Caco-2 (cell line): ENCODE measurements around the gene CDC42. TPM values are rescaled to one million over a fixed set of nuclear protein-coding genes. Genes with fewer than 3 reads are reported as not detected.
"Not testable (repeated sequence)": the region's sequence is repeated elsewhere in the genome, so short reads cannot be mapped to it uniquely, and the experiment has no call there.

Source experiments
- BruUV-seq: library from RNA; stranded (reverse); fragments of 400-500 nt; replicated peaks from 2 replicates; lab custom pipeline; 2021; lab: Mats Ljungman, UMichigan
- CTCF ChIA-PET: fragments of 300-600 bp; sonication (Branson Sonifier 250); formaldehyde crosslinking; loops from one replicate; lab custom pipeline; 2022; ENCODE audit warnings: antibody characterized with exemption; lab: Charles Lee
- POLR2A ChIA-PET: fragments of 300-600 bp; sonication (Branson Sonifier 250); formaldehyde crosslinking; loops from one replicate; lab custom pipeline; 2022; ENCODE audit warnings: antibody characterized with exemption; lab: Charles Lee
- DNase-seq, 2 experiments: peaks; one replicate each; pipeline versions ENCODE4 v3.0.0 to v3.0.0-alpha.2; 2020 to 2022
- H3K27me3 ChIP-seq: replicated peaks from 2 replicates; pipeline ENCODE4 v1.6.0; 2011; ENCODE audit warnings: low read length; ENCODE audit not compliant: control insufficient read depth, insufficient read depth
- H3K36me3 ChIP-seq: 2 replicates; pipeline ENCODE4 v1.5.1; 2011; ENCODE audit warnings: low read length; ENCODE audit not compliant: control insufficient read depth, insufficient read depth
- H3K4me1 ChIP-seq: fragments of 250-450 bp; sonication (Bioruptor Pico); 2 replicates; pipeline ENCODE4 v1.5.1; 2020; ENCODE audit warnings: mild to moderate bottlenecking
- H3K4me3 ChIP-seq: 2 replicates; pipeline ENCODE4 v1.5.1; 2011; ENCODE audit warnings: low read depth, mild to moderate bottlenecking, control low read depth, low read length
- H3K9me3 ChIP-seq: fragments of 250-450 bp; sonication (Bioruptor Pico); 2 replicates; pipeline ENCODE4 v1.5.1; 2020; ENCODE audit warnings: mild to moderate bottlenecking, moderate library complexity
- H3K27ac Mint-ChIP-seq: one replicate; pipeline ENCODE4 v1.8.0; 2022; ENCODE audit warnings: mixed read lengths; ENCODE audit not compliant: unreplicated experiment
- H3K27me3 Mint-ChIP-seq: one replicate; pipeline ENCODE4 v1.8.0; 2022; ENCODE audit warnings: mixed read lengths; ENCODE audit not compliant: insufficient read depth, unreplicated experiment
- H3K36me3 Mint-ChIP-seq: one replicate; pipeline ENCODE4 v1.8.0; 2022; ENCODE audit warnings: mild to moderate bottlenecking, mixed read lengths; ENCODE audit not compliant: insufficient read depth, unreplicated experiment
- H3K4me1 Mint-ChIP-seq: one replicate; pipeline ENCODE4 v1.8.0; 2022; ENCODE audit warnings: low read depth, mixed read lengths; ENCODE audit not compliant: unreplicated experiment
- H3K4me3 Mint-ChIP-seq: one replicate; pipeline ENCODE4 v1.8.0; 2022; ENCODE audit warnings: mild to moderate bottlenecking, moderate library complexity, mixed read lengths; ENCODE audit not compliant: unreplicated experiment
- H3K9me3 Mint-ChIP-seq: one replicate; pipeline ENCODE4 v1.8.0; 2022; ENCODE audit warnings: mixed read lengths; ENCODE audit not compliant: unreplicated experiment
- CTCF ChIP-seq, 2 experiments: fragments of 200-600 bp in 1 of 2; IDR thresholded peaks; 1 replicate in 1 of 2; 2 replicates in 1 of 2; pipeline versions ENCODE4 v1.5.1 to v1.8.0; 2011 to 2022; ENCODE audit warnings: antibody characterized with exemption in 1 of 2, control low read depth in 1 of 2, inconsistent platforms in 1 of 2, low read depth in 1 of 2, low read length in 1 of 2, mild to moderate bottlenecking in 1 of 2, moderate library complexity in 1 of 2; ENCODE audit not compliant: insufficient read depth in 1 of 2, severe bottlenecking in 1 of 2, unreplicated experiment in 1 of 2
- intact Hi-C: fragments of 100-400 bp; cut with micrococcal nuclease; formaldehyde crosslinking; loops from one replicate; pipeline ENCODE4 v1.10.0; 2022; ENCODE audit not compliant: unreplicated experiment
- total RNA-seq: library from RNA; stranded (reverse); gene quantifications from 2 replicates; pipeline ENCODE4 v1.2.3, GENCODE V29; 2022

The CDC42 gene
- total RNA-seq, 1 experiment from 2014 or later, result 240 TPM

DNA sequence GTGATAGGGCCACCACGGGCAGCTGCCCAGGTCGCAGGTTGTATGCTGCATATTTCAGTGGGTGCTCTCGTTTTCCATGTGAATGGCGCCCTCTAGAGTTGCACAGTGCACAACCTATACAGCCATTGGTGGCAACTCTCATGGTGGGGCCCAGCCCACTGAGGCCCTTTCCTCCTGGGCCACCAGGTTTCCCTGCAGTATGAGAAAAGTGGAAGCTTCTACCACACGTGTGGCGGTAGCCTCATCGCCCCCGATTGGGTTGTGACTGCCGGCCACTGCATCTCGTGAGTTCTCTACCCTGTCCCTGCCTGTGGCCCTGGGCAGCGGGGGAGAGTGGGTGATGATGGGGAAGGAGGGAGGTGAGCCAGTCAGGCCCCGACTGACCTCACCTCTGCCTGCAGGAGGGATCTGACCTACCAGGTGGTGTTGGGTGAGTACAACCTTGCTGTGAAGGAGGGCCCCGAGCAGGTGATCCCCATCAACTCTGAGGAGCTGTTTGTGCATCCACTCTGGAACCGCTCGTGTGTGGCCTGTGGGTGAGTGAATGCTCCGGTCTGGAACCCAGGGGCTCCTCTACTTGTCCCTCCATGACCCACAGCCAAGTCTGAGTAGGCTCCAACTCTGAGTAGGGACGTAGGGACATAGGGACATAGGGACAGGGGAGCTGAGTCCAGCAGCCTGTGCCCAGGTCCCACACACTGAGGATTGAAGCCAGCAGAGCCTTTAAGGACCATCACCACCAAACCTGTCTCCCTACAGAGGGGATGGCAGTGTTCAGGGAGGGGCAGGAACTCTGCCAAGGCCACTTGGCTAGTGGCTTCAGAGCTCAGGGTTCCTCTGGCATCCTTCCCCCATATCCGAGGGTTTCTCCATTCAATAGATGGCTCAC lies 47.0 kb upstream of the CDC42 start:
- H3K4me3 Mint-ChIP-seq, POLR2A ChIA-PET, H3K4me3 ChIP-seq, H3K4me1 ChIP-seq, CTCF ChIA-PET, intact Hi-C loops, H3K36me3 ChIP-seq, H3K36me3 Mint-ChIP-seq, H3K27ac Mint-ChIP-seq, H3K27me3 ChIP-seq, BruUV-seq, H3K9me3 ChIP-seq, H3K27me3 Mint-ChIP-seq, H3K4me1 Mint-ChIP-seq, H3K9me3 Mint-ChIP-seq: not testable (repeated sequence)
- peak in 1 of 2 experiments; percentile 42 for TF ChIP-seq CTCF (IDR thresholded peaks at IDR 0.05; ENCODE audit: insufficient read depth in 1 of 2, low read depth in 1 of 2, low read length in 1 of 2, severe bottlenecking in 1 of 2, unreplicated experiment in 1 of 2)
- peak; percentile 58 to 65 for DNase-seq

DNA sequence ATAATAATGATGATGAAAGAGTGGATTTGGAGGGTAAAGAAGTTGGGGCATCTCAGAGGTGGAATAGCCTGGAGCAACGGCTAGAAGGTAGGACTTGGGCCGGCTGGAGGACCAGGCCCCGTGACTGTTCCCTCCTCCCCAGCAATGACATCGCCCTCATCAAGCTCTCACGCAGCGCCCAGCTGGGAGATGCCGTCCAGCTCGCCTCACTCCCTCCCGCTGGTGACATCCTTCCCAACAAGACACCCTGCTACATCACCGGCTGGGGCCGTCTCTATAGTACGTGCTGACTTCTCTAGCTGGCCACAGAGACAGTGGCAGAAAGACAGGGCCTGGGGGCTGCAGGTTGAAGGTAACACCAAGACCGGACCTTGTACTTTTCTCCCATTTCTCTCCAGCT lies 45.8 kb upstream of the CDC42 start:
- H3K27ac Mint-ChIP-seq, H3K9me3 Mint-ChIP-seq, H3K4me3 Mint-ChIP-seq, intact Hi-C loops, H3K36me3 Mint-ChIP-seq, POLR2A ChIA-PET, H3K4me1 Mint-ChIP-seq, H3K36me3 ChIP-seq, H3K27me3 Mint-ChIP-seq, H3K27me3 ChIP-seq, CTCF ChIA-PET, BruUV-seq, DNase-seq, H3K4me3 ChIP-seq, H3K9me3 ChIP-seq, H3K4me1 ChIP-seq: not testable (repeated sequence)

DNA sequence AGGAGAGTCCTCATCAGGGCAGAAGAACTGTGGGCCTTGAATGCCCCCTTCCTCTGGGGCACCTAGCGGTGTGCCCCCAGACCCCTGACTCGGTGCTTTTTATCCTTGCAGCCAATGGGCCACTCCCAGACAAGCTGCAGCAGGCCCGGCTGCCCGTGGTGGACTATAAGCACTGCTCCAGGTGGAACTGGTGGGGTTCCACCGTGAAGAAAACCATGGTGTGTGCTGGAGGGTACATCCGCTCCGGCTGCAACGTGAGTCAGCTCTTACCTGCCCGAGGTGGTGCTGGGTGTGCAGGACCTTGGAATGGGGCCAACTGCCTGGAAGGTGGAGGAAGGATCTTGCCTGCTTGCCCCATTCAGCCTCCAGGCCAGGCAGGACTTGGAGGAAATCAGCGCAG lies 45.2 kb upstream of the CDC42 start:
- H3K9me3 ChIP-seq, H3K36me3 ChIP-seq, H3K27me3 Mint-ChIP-seq, intact Hi-C loops, H3K27ac Mint-ChIP-seq, DNase-seq, H3K4me3 Mint-ChIP-seq, H3K27me3 ChIP-seq, H3K4me1 Mint-ChIP-seq, H3K4me3 ChIP-seq, POLR2A ChIA-PET, H3K9me3 Mint-ChIP-seq, CTCF ChIA-PET, H3K4me1 ChIP-seq, H3K36me3 Mint-ChIP-seq, BruUV-seq: not testable (repeated sequence)

DNA sequence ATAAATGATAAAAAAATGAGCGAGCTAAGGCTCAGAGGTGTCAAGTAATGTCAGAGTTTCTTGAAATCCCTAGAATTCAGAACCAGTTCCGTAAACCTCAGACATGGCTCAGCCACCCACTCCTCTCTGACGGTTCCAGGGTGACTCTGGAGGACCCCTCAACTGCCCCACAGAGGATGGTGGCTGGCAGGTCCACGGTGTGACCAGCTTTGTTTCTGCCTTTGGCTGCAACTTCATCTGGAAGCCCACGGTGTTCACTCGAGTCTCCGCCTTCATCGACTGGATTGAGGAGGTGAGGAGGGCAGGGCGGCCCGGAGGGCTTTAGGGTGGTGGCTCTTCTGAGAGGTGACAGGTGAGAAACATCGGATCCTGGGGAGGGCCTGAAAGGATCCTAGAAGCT lies 42.9 kb upstream of the CDC42 start:
- H3K27me3 ChIP-seq, H3K27me3 Mint-ChIP-seq, H3K9me3 ChIP-seq, BruUV-seq, H3K4me1 ChIP-seq, H3K4me3 Mint-ChIP-seq, H3K4me1 Mint-ChIP-seq, H3K27ac Mint-ChIP-seq, DNase-seq, intact Hi-C loops, H3K9me3 Mint-ChIP-seq, H3K36me3 ChIP-seq, POLR2A ChIA-PET, CTCF ChIA-PET, H3K36me3 Mint-ChIP-seq, H3K4me3 ChIP-seq: not testable (repeated sequence)

GRCh38 chr1:22012752-22013151 lies 39.8 kb upstream of the CDC42 start:
- CTCF ChIA-PET, H3K27me3 Mint-ChIP-seq, H3K9me3 ChIP-seq, H3K27me3 ChIP-seq, H3K4me3 Mint-ChIP-seq, POLR2A ChIA-PET, H3K4me1 ChIP-seq, H3K4me3 ChIP-seq, H3K27ac Mint-ChIP-seq, H3K9me3 Mint-ChIP-seq, BruUV-seq, H3K36me3 Mint-ChIP-seq, H3K4me1 Mint-ChIP-seq, DNase-seq, H3K36me3 ChIP-seq, intact Hi-C loops: not testable (repeated sequence)

GRCh38 chr1:22014575-22015206 lies 37.8 kb upstream of the CDC42 start:
- BruUV-seq, intact Hi-C loops, H3K27me3 Mint-ChIP-seq, H3K36me3 ChIP-seq, H3K36me3 Mint-ChIP-seq, H3K4me3 ChIP-seq, H3K27ac Mint-ChIP-seq, H3K27me3 ChIP-seq, H3K4me1 Mint-ChIP-seq, H3K9me3 ChIP-seq, POLR2A ChIA-PET, H3K9me3 Mint-ChIP-seq, H3K4me1 ChIP-seq, DNase-seq, H3K4me3 Mint-ChIP-seq: not testable (repeated sequence)
- CTCF ChIA-PET, result interaction anchor here (0.6 kb wide), 1 partner anchor 128 kb away, joined by 3 read pairs; no protein-coding TSS in a partner anchor
